H9 (cell line): Measurements from ENCODE around the gene BTD. TPM values are rescaled to one million over a fixed set of nuclear protein-coding genes. Genes with fewer than 3 reads are reported as not detected.

Experiments used
- DNase-seq: peaks from one replicate; pipeline ENCODE4 v3.0.0-alpha.2; 2017
- H2AFZ ChIP-seq: one replicate; pipeline ENCODE4 v1.6.1; 2013; ENCODE audit warnings: mild to moderate bottlenecking, low read length, control low read depth, moderate library complexity
- H2AK5ac ChIP-seq: 2 replicates; pipeline ENCODE4 v1.6.1; 2013; ENCODE audit warnings: low read length, control low read depth, mixed read lengths; ENCODE audit not compliant: insufficient read length
- H2BK120ac ChIP-seq: one replicate; pipeline ENCODE4 v1.6.1; 2013; ENCODE audit warnings: low read depth, mild to moderate bottlenecking, low read length, control low read depth, inconsistent platforms; ENCODE audit not compliant: poor library complexity, severe bottlenecking
- H2BK12ac ChIP-seq: 2 replicates; pipeline ENCODE4 v1.6.1; 2013; ENCODE audit warnings: low read length, control low read depth, mixed read lengths, low read depth; ENCODE audit not compliant: insufficient read length
- H2BK15ac ChIP-seq: 2 replicates; pipeline ENCODE4 v1.6.1; 2013; ENCODE audit warnings: low read depth, low read length, control low read depth
- H2BK20ac ChIP-seq: one replicate; pipeline ENCODE4 v1.6.1; 2013; ENCODE audit warnings: low read depth, mild to moderate bottlenecking, low read length, control low read depth, inconsistent platforms; ENCODE audit not compliant: poor library complexity, severe bottlenecking
- H2BK5ac ChIP-seq: 2 replicates; pipeline ENCODE4 v1.6.1; 2013; ENCODE audit warnings: low read length, control low read depth, mixed read lengths; ENCODE audit not compliant: insufficient read length
- H3K14ac ChIP-seq: 2 replicates; pipeline ENCODE4 v1.6.1; 2013; ENCODE audit warnings: low read length, control low read depth; ENCODE audit not compliant: insufficient read depth
- H3K18ac ChIP-seq: 2 replicates; pipeline ENCODE4 v1.6.1; 2013; ENCODE audit warnings: low read depth, mild to moderate bottlenecking, mixed read lengths, low read length, control low read depth; ENCODE audit not compliant: insufficient read length
- H3K23ac ChIP-seq: 2 replicates; pipeline ENCODE4 v1.6.1; 2013; ENCODE audit warnings: low read length, control low read depth, mixed read lengths, low read depth; ENCODE audit not compliant: insufficient read length
- H3K23me2 ChIP-seq: 2 replicates; pipeline ENCODE4 v1.6.1; 2013; ENCODE audit warnings: low read depth, mild to moderate bottlenecking, mixed read lengths, low read length, control low read depth; ENCODE audit not compliant: insufficient read length, poor library complexity, severe bottlenecking
- H3K27ac ChIP-seq: 2 replicates; pipeline ENCODE4 v1.5.1; 2013; ENCODE audit warnings: low read length, control low read depth, mixed read lengths, low read depth; ENCODE audit not compliant: insufficient read length
- H3K27me3 ChIP-seq: 2 replicates; pipeline ENCODE4 v1.6.1; 2013; ENCODE audit warnings: low read length, control low read depth, inconsistent platforms; ENCODE audit not compliant: insufficient read depth
- H3K4ac ChIP-seq: 2 replicates; pipeline ENCODE4 v1.6.1; 2013; ENCODE audit warnings: low read depth, mild to moderate bottlenecking, control low read depth, inconsistent platforms, low read length, moderate library complexity
- H3K4me1 ChIP-seq: 2 replicates; pipeline ENCODE4 v1.6.1; 2013; ENCODE audit warnings: low read length, control low read depth, inconsistent platforms; ENCODE audit not compliant: insufficient read depth
- H3K4me2 ChIP-seq: 2 replicates; pipeline ENCODE4 v1.6.1; 2013; ENCODE audit warnings: low read length, control low read depth, mixed read lengths; ENCODE audit not compliant: insufficient read length, insufficient read depth
- H3K56ac ChIP-seq: 2 replicates; pipeline ENCODE4 v1.6.1; 2013; ENCODE audit warnings: low read depth, mild to moderate bottlenecking, mixed read lengths, low read length, control low read depth; ENCODE audit not compliant: insufficient read length
- H3K79me1 ChIP-seq: 2 replicates; pipeline ENCODE4 v1.6.1; 2013; ENCODE audit warnings: low read depth, mild to moderate bottlenecking, moderate library complexity, low read length, control low read depth, inconsistent platforms; ENCODE audit not compliant: insufficient read depth, poor library complexity, severe bottlenecking
- H3K79me2 ChIP-seq: 2 replicates; pipeline ENCODE4 v1.6.1; 2013; ENCODE audit warnings: low read length, control low read depth, inconsistent platforms; ENCODE audit not compliant: insufficient read depth
- H3K9ac ChIP-seq: 2 replicates; pipeline ENCODE4 v1.6.1; 2013; ENCODE audit warnings: low read length, control low read depth, mixed read lengths; ENCODE audit not compliant: insufficient read length; ENCODE audit errors: extremely low read depth
- H3K9me3 ChIP-seq: one replicate; pipeline ENCODE4 v1.6.1; 2013; ENCODE audit warnings: low read depth, low read length, inconsistent platforms; ENCODE audit not compliant: control insufficient read depth
- H3T11ph ChIP-seq: one replicate; pipeline ENCODE4 v1.6.1; 2013; ENCODE audit warnings: mild to moderate bottlenecking, low read length, control low read depth, inconsistent platforms
- H4K20me1 ChIP-seq: one replicate; pipeline ENCODE4 v1.6.1; 2013; ENCODE audit not compliant: control insufficient read depth, insufficient read length, insufficient read depth
- H4K5ac ChIP-seq: 2 replicates; pipeline ENCODE4 v1.6.1; 2013; ENCODE audit warnings: low read depth, mild to moderate bottlenecking, mixed read lengths, low read length, control low read depth; ENCODE audit not compliant: insufficient read length
- H4K8ac ChIP-seq: replicated peaks from 2 replicates; pipeline ENCODE4 v1.6.1; 2013; ENCODE audit warnings: low read length, control low read depth, mixed read lengths, low read depth; ENCODE audit not compliant: insufficient read length
- H4K91ac ChIP-seq: 2 replicates; pipeline ENCODE4 v1.6.1; 2013; ENCODE audit warnings: low read depth, mild to moderate bottlenecking, moderate library complexity, mixed read lengths, low read length, control low read depth; ENCODE audit not compliant: insufficient read length
- H3K27ac Mint-ChIP-seq, 3 experiments: 2 replicates in 2 of 3; 3 replicates in 1 of 3; pipeline ENCODE4 v1.8.0; 2020 to 2021; ENCODE audit warnings: mixed read lengths in 3 of 3, mild to moderate bottlenecking in 1 of 3, moderate library complexity in 1 of 3
- H3K27me3 Mint-ChIP-seq: 2 replicates; pipeline ENCODE4 v1.8.0; 2021; ENCODE audit warnings: low read depth, mild to moderate bottlenecking, moderate library complexity, mixed read lengths
- H3K36me3 Mint-ChIP-seq, 3 experiments: 2 replicates in 2 of 3; 3 replicates in 1 of 3; pipeline ENCODE4 v1.8.0; 2020 to 2021; ENCODE audit warnings: low read depth in 3 of 3, mixed read lengths in 3 of 3; ENCODE audit not compliant: insufficient read depth in 1 of 3
- H3K4me1 Mint-ChIP-seq, 2 experiments: 2 replicates each; pipeline ENCODE4 v1.8.0; 2020; ENCODE audit warnings: mixed read lengths in 2 of 2
- H3K4me3 Mint-ChIP-seq, 2 experiments: 2 replicates in 1 of 2; 3 replicates in 1 of 2; pipeline ENCODE4 v1.8.0; 2020 to 2021; ENCODE audit warnings: mild to moderate bottlenecking in 2 of 2, mixed read lengths in 2 of 2, moderate library complexity in 1 of 2
- H3K9me3 Mint-ChIP-seq, 2 experiments: 2 replicates in 1 of 2; 3 replicates in 1 of 2; pipeline ENCODE4 v1.8.0; 2020; ENCODE audit warnings: mild to moderate bottlenecking in 2 of 2, mixed read lengths in 2 of 2, moderate library complexity in 1 of 2
- WGBS: extraction: QIAGEN DNeasy Blood & Tissue Kit; methylation state at CpG from one replicate; pipeline ENCODE4 v1.1.7; 2013; ENCODE audit warnings: missing lambda C conversion rate, low lambda C conversion rate, mixed read lengths; ENCODE audit not compliant: insufficient read length; ENCODE audit errors: extremely low coverage; 5-methylcytosine and 5-hydroxymethylcytosine counted together
- total RNA-seq: library from RNA; stranded (reverse); gene quantifications from 2 replicates; pipeline ENCODE4 v1.2.1, GENCODE V29; 2021
- TF ChIP-seq, protein P1 (sequence below): fragments of 200-600 bp; sonication (generic); conservative IDR thresholded peaks from 3 replicates; pipeline ENCODE4 v1.8.0; 2021; ENCODE audit warnings: antibody characterized with exemption, mild to moderate bottlenecking

The BTD gene
- total RNA-seq, 1 experiment from 2014 or later, result 21.5 TPM

GRCh38 chr3:15629860-15630597 is 28.5 kb downstream of the BTD start:
- H2BK12ac ChIP-seq, result no peak overlapping the region

More at GRCh38 chr3:15629860-15630597, 28.5 kb downstream of the BTD start:
- Histone ChIP-seq H2BK15ac (no peak overlapping the region), H2BK120ac (no peak overlapping the region), H4K8ac (no peak overlapping the region), H3K23ac (no peak overlapping the region), H2BK20ac (no peak overlapping the region), H3K9ac (no peak overlapping the region), H3K27me3 (no peaks in the 10 kb centered on the region), H3K79me2 (no peaks in the 10 kb centered on the region), H3K14ac (no peak overlapping the region), H3T11ph (no peak overlapping the region), H4K91ac (no peak overlapping the region), H2AK5ac (no peak overlapping the region), H3K79me1 (no peaks in the 10 kb centered on the region), H3K56ac (no peak overlapping the region), H3K23me2 (no peaks in the 10 kb centered on the region), H3K18ac (no peak overlapping the region), H4K5ac (no peak overlapping the region), H3K4me1 (peaks cover 21% of the 10 kb centered on the region), H3K4ac (no peak overlapping the region), H2BK5ac (no peak overlapping the region), H3K9me3 (no peaks in the 10 kb centered on the region), H3K4me2 (no peak overlapping the region), H2AFZ (no peak overlapping the region), H4K20me1 (no peaks in the 10 kb centered on the region), H3K27ac (no peak overlapping the region)
- no peak overlapping the region for H3K4me3 Mint-ChIP-seq
- H3K27ac Mint-ChIP-seq, result 0 out of 7 replicates have a peak overlapping the region, but pooled peaks of 1 of the 3 experiments have one; percentile 38
- TF ChIP-seq, protein P1, sequence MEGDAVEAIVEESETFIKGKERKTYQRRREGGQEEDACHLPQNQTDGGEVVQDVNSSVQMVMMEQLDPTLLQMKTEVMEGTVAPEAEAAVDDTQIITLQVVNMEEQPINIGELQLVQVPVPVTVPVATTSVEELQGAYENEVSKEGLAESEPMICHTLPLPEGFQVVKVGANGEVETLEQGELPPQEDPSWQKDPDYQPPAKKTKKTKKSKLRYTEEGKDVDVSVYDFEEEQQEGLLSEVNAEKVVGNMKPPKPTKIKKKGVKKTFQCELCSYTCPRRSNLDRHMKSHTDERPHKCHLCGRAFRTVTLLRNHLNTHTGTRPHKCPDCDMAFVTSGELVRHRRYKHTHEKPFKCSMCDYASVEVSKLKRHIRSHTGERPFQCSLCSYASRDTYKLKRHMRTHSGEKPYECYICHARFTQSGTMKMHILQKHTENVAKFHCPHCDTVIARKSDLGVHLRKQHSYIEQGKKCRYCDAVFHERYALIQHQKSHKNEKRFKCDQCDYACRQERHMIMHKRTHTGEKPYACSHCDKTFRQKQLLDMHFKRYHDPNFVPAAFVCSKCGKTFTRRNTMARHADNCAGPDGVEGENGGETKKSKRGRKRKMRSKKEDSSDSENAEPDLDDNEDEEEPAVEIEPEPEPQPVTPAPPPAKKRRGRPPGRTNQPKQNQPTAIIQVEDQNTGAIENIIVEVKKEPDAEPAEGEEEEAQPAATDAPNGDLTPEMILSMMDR, result peak; percentile 78
- peak; percentile 65 for DNase-seq
- peaks cover 53 to 55% of the 10 kb centered on the region in 2 experiments for H3K4me1 Mint-ChIP-seq
- H3K36me3 Mint-ChIP-seq, result no peaks in the 10 kb centered on the region
- WGBS, result no CpG with 5 or more reads among the region's 10 CpGs
- H3K9me3 Mint-ChIP-seq, result no peaks in the 10 kb centered on the region
- no peaks in the 10 kb centered on the region for H3K27me3 Mint-ChIP-seq
